Activated naive CD8-positive, alpha-beta T cell treated with anti-CD3 and anti-CD28 coated beads, Interleukin-2, amount 10 ng/mL, durations not matched to agents 7 days and 5 days (primary cell): Measurements from ENCODE around the gene CD99L2. TPM values are rescaled to one million over a fixed set of nuclear protein-coding genes. Genes with fewer than 3 reads are reported as not detected.
"Not testable (repeated sequence)": the region's sequence is repeated elsewhere in the genome, so short reads cannot be mapped to it uniquely, and the experiment has no call there.

Experiments
- ATAC-seq: fragments of 150-1000 bp; cut with Tn5 transposase; one replicate; pipeline ENCODE4 v1.10.0; 2021; ENCODE audit warnings: low read depth, moderate library complexity
- POLR2A ChIA-PET: fragments of 350-600 bp; sonication (Branson Sonifier 250); formaldehyde crosslinking; loops from one replicate; lab custom pipeline; 2021; ENCODE audit warnings: antibody characterized with exemption; lab: Charles Lee
- DNase-seq: peaks from one replicate; pipeline ENCODE4 v3.0.0; 2021
- H3K27ac Mint-ChIP-seq: one replicate; pipeline ENCODE4 v1.8.0; 2022; ENCODE audit warnings: mild to moderate bottlenecking, mixed read lengths
- H3K27me3 Mint-ChIP-seq: one replicate; pipeline ENCODE4 v1.8.0; 2022; ENCODE audit warnings: mild to moderate bottlenecking, moderate library complexity, mixed read lengths
- H3K36me3 Mint-ChIP-seq: one replicate; pipeline ENCODE4 v1.8.0; 2021; ENCODE audit warnings: mild to moderate bottlenecking, mixed read lengths
- H3K4me1 Mint-ChIP-seq: one replicate; pipeline ENCODE4 v1.8.0; 2021; ENCODE audit warnings: mixed read lengths
- H3K4me3 Mint-ChIP-seq: one replicate; pipeline ENCODE4 v1.8.0; 2022; ENCODE audit warnings: mild to moderate bottlenecking, moderate library complexity, mixed read lengths
- H3K9me3 Mint-ChIP-seq: one replicate; pipeline ENCODE4 v1.8.0; 2021; ENCODE audit warnings: mixed read lengths
- total RNA-seq, 2 experiments: library from RNA; stranded (reverse); gene quantifications; one replicate each; pipeline ENCODE4 v1.2.3, GENCODE V29; 2021

Gene CD99L2
- total RNA-seq, 2 experiments from 2014 or later: 18.5 to 19.6 TPM

DNA sequence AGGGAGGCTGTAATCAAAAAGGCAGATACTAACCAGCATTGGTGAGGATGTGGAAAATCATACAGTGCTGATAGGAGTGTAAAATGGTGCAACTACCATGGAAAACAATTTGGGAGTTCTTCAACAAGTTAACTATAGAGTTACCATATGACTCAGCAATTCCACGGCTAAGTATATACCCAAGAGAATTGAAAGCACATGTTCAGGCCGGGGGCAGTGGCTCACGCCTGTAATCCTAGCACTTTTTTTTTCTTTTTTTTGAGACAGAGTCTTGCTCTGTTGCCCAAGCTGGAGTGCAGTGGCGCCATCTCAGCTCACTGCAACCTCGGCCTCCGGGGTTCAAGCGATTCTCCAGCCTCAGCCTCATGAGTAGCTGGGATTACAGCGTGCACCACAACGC lies 15.0 kb upstream of the CD99L2 start:
- H3K4me3 Mint-ChIP-seq: no peak overlapping the region
- POLR2A ChIA-PET: no interaction called here

DNA sequence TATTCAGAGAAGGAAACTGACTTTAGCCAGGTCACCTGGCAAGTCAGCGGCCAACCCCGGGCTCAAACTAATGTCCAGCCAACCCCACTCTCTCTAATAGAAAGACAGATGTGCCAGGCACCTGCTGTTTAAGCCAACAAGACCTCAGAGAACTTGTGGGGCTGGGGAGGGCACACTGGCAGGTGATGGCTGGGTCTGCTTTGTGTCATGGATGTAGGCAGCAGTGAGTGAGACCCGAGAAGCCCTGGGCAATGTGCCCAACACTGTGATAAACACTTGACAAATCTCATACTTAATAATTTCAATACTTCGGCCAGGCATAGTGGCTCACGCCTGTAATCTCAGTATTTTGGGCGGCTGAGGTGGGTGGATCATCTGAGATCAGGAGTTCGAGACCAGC lies 9.0 kb upstream of the CD99L2 start:
- ATAC-seq: no peak
- no peak overlapping the region for H3K27ac Mint-ChIP-seq
- POLR2A ChIA-PET: no interaction called here
- no peaks in the 10 kb centered on the region for H3K9me3 Mint-ChIP-seq
- no peaks in the 10 kb centered on the region for H3K36me3 Mint-ChIP-seq
- H3K27me3 Mint-ChIP-seq: peaks cover 8% of the 10 kb centered on the region
- no peak overlapping the region for H3K4me3 Mint-ChIP-seq
- DNase-seq: no peak
- H3K4me1 Mint-ChIP-seq: no peaks in the 10 kb centered on the region

More for the DNA sequence above, 15.0 kb upstream of the CD99L2 start:
- Mint-ChIP-seq H3K36me3 (no peaks in the 10 kb centered on the region), H3K4me1 (no peaks in the 10 kb centered on the region), H3K27ac (no peak overlapping the region), H3K27me3 (no peaks in the 10 kb centered on the region), H3K9me3 (no peaks in the 10 kb centered on the region)
- DNase-seq: no peak
- no peak for ATAC-seq

DNA sequence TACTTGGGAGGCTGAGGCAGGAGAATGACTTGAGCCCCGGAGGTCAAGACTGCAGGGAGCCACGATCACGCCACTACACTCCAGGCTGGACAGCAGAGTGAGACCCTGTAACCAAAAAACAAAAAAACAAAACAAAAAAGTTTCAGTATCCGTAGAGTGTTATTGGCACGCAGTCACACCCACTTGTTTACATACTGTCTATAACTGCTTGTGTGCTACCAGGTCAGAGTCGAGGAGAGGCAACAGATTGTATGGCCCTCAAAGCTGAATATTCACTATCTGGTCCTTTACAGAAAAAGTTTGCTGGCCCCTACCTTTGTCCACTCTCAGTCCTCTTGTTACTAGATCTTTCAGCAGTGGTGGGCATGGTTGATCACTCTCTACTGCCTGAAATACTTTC lies 8.2 kb upstream of the CD99L2 start:
- Mint-ChIP-seq H3K27me3 (peaks cover 8% of the 10 kb centered on the region), H3K4me3 (no peak overlapping the region), H3K27ac (no peak overlapping the region), H3K36me3 (no peaks in the 10 kb centered on the region), H3K9me3 (no peaks in the 10 kb centered on the region), H3K4me1 (no peaks in the 10 kb centered on the region)
- POLR2A ChIA-PET: no interaction called here
- DNase-seq (no peak), ATAC-seq (no peak)

DNA sequence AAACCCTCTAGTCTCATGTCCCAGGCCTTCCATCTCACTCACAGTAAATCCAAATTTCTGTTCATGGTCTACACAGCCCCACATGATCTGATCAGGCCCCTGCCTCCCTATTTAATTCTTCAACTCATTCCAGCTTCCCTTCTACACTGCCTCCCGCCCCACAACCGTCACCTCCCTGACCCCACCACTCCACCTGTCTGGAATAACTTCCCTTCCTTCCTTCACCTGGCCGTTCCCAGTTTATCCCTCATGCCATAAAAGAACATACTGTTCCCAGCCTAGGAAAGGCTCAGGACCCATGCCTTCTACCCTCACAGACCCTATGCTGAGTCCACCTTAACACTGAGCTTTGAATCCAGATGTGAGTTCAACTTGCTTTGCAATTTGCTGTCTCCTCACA lies 6.8 kb upstream of the CD99L2 start:
- Mint-ChIP-seq H3K4me3 (no peak overlapping the region), H3K9me3 (no peaks in the 10 kb centered on the region), H3K36me3 (no peaks in the 10 kb centered on the region), H3K4me1 (no peaks in the 10 kb centered on the region), H3K27me3 (peaks cover 8% of the 10 kb centered on the region), H3K27ac (no peak overlapping the region)
- DNase-seq (no peak), ATAC-seq (no peak)
- POLR2A ChIA-PET: no interaction called here

DNA sequence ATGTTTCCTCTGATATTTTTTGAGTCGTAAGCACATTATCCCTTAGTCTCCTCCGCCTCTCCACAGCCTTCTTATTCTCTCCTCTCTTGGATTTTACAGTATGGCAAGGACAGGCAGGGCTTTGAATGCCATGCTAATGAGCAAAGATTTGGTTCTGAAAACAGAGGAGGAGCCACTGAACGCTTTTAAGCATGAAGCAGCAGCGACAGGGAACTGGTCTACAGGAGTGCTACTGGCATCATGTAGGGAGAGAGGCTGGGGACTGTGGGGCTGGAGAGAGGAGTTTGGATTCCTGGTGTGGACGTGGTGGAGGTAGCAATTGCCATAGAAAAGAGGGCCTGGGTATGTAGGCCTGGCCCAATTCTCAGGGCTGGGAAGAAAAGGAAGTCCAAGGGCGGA lies 4.6 kb upstream of the CD99L2 start:
- H3K36me3 Mint-ChIP-seq: no peaks in the 10 kb centered on the region
- no peak for DNase-seq
- no peaks in the 10 kb centered on the region for H3K9me3 Mint-ChIP-seq
- H3K27me3 Mint-ChIP-seq: peaks cover 8% of the 10 kb centered on the region
- peaks cover 3% of the 10 kb centered on the region for H3K4me1 Mint-ChIP-seq
- no peak overlapping the region for H3K4me3 Mint-ChIP-seq
- POLR2A ChIA-PET: no interaction called here
- ATAC-seq: no peak
- no peak overlapping the region for H3K27ac Mint-ChIP-seq

DNA sequence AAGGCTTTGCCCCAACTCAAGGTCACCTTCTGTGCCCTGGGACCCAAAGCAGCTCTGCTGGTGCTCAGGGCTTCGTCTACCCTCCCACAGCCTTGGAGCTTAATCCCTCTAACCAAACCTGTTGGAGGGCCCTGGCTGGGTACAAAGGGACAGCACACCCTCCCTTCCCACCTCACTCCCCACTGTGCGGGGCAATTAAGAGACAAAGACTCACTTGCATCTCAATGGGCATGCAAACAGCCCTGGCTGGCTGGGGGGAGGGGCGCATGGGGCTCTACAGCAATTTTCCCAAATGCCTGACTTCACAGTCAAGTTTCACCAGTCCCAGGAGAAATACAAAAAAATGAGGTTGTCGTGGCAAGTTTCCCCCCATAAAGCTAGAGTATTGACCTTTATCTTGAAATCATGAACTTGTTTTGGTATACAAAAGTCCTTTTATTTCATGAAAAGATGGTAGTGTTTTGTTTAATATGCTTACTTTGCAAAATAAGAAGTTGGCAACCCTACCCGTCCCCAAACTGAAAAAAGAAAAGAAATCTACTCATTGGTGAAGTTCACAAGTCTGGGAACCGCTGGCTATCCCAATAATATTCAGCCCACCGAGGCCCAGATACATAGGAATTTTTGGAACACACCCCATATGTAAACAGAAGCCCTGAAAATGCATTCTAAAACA lies 4.1 kb upstream of the CD99L2 start:
- no peak overlapping the region for H3K27ac Mint-ChIP-seq
- DNase-seq (no peak), ATAC-seq (no peak)
- no peaks in the 10 kb centered on the region for H3K36me3 Mint-ChIP-seq
- H3K4me3 Mint-ChIP-seq: no peak overlapping the region
- H3K4me1 Mint-ChIP-seq: peaks cover 3% of the 10 kb centered on the region
- no peaks in the 10 kb centered on the region for H3K9me3 Mint-ChIP-seq
- POLR2A ChIA-PET: no interaction called here
- H3K27me3 Mint-ChIP-seq: peaks cover 8% of the 10 kb centered on the region

DNA sequence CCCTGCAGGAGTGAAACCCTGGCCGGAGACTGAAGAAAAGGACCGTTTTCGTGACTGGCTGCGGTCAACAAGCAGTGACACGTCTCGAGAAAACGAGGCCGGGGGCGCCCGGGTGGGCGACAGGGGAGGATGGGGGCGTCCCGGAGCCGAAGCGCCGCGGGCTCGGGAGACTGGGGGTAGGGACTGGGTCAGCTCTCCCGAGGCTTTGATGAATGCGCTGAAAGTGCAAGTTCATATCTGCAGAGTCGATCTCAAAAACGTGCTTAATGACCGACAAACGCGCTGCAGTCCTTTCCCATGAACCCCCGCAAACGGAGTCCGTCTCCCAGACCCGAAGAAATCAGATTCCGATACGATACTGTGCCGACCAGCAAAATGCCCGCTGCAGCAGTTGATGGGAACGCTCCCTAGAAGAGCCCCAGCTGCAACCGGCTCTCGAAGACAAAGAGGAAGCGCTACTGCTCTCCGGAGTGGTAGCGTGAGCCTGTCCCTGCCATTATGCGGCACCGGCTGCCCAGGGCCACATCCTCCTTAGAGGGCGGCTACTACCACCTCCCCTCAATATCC lies 806 bp upstream of the CD99L2 start:
- peak; percentile 52 for DNase-seq
- Mint-ChIP-seq H3K4me3 (peak overlapping the region; percentile 91), H3K27me3 (peaks cover 2% of the 10 kb centered on the region), H3K27ac (peak overlapping the region; percentile 84), H3K4me1 (peaks cover 8% of the 10 kb centered on the region), H3K36me3 (no peaks in the 10 kb centered on the region), H3K9me3 (no peaks in the 10 kb centered on the region)
- POLR2A ChIA-PET: interaction anchor here (1.4 to 1.8 kb wide), 2 partner anchors 19 to 83 kb away, joined by 3 to 4 read pairs; no protein-coding TSS in a partner anchor
- ATAC-seq: peak; percentile 37

DNA sequence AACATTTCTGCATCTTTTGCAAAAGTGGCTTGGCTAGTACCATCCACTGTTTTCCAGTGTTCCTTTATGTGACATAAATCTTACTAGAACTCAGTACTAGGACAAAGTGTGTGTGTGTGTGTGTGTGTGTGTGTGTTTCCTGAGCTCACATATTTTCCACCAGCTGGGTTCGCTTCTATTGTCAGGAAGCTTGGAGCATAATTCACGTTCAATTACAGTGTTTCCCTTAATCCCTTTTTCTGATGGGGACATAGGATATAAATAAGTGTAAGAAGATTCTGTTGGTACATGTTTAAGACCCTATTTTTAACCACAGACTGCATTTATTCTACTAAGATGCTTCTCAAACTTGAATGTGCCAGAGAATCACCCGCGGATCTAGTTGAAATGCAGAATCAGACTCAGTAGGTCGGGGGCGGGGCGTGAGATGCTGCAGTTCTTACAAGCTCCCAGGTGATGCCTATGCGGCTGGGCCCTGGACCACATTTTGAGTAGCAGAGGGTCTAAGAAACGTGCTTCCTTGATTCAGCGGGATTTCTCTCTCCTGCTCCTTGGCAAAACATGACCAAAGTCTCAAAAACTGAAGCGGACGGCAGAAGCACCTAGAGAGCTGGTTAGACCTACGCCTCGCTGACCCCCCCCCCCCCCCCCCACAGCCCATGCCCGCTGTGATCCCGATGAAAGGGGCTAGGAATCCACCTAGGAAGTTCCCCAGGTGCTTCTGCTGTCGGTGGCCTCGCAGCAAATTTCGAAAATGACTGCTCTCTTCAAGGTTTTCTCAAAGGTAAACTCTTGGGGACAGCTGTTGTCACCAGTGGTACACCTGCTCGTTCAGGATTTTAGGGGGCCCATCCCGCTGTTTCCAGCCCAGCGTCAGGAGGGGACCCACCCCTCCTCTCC lies 797 bp downstream of the CD99L2 start:
- Mint-ChIP-seq H3K27me3 (no peaks in the 10 kb centered on the region), H3K4me1 (peaks cover 8% of the 10 kb centered on the region), H3K27ac (peak overlapping the region; percentile 78), H3K9me3 (no peaks in the 10 kb centered on the region), H3K4me3 (peak overlapping the region; percentile 83), H3K36me3 (no peaks in the 10 kb centered on the region)
- ATAC-seq (peak; percentile 3), DNase-seq (peak; percentile 46)
- POLR2A ChIA-PET: interaction anchor here (0.7 to 1.3 kb wide), 3 partner anchors 17 to 1982 kb away, joined by 3 to 6 read pairs (median 5); partner anchors contain the start of gene HMGB3

DNA sequence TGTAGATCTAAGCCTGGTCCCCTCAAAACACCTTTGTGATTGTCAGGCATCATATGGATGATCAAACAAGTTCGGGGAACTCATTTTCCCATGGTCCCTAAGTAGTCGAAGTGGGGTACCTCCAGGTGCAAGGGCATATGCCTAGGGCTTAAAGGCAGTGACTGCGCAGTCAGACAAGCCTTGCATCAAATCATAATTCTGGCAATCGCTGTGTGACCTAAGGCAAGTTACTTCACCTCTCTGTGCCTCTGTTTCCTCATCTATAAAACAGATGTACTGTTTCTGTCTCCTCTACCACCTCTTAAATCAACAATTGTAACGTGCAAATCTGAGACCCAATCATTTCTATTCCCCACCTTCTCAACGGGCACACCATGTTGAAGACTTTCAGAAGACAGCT lies 1.8 kb downstream of the CD99L2 start:
- POLR2A ChIA-PET: no interaction called here
- Mint-ChIP-seq H3K36me3 (no peaks in the 10 kb centered on the region), H3K4me3 (no peak overlapping the region), H3K27me3 (no peaks in the 10 kb centered on the region), H3K9me3 (no peaks in the 10 kb centered on the region), H3K27ac (no peak overlapping the region), H3K4me1 (peaks cover 9% of the 10 kb centered on the region)
- ATAC-seq (no peak), DNase-seq (no peak)

DNA sequence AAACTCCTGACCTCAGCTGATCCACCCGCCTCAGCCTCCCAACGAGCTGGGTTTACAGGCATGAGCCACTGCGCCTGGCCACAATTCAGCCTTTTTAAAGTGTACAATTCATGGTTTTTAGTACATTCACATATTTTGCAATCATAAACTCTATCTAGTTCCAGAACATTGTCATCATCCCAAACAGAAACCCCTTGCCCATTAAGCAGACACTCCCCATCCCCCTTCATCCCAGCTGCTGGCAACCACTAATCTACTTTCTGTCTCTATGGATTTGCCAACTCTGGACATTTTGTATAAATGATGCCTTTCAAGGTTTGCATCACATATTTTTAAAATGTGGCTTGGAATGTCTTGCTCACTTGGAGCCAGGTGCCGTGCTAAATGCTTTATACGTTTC lies 4.5 kb downstream of the CD99L2 start:
- Mint-ChIP-seq H3K27me3 (no peaks in the 10 kb centered on the region), H3K9me3 (no peaks in the 10 kb centered on the region), H3K36me3 (no peaks in the 10 kb centered on the region), H3K4me3 (no peak overlapping the region), H3K4me1 (peaks cover 6% of the 10 kb centered on the region), H3K27ac (no peak overlapping the region)
- no peak for ATAC-seq
- no peak for DNase-seq
- POLR2A ChIA-PET: interaction anchor here (1.0 kb wide), 1 partner anchor 14 kb away, joined by 3 read pairs; no protein-coding TSS in a partner anchor

DNA sequence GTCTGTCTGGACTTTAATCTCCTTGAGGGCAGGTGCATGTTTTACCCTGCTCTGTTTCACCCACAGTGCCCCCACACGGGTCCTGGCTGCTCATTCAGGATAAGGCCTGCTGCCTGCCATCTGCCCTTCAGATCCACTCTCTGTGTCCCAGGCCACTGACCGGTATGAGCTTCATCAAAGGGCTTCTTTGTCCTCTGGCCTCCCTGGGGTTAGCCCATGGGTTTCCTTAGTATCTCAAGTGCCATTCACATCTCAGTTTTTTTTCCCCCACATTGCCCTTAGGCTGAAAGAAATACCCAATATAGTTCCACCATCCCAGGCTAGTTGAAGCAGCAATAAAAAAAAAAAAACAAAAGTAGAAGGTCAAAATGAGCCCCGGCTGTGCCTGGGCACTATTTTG lies 9.3 kb downstream of the CD99L2 start:
- H3K27me3 Mint-ChIP-seq: no peaks in the 10 kb centered on the region
- peaks cover 1% of the 10 kb centered on the region for H3K4me1 Mint-ChIP-seq
- H3K4me3 Mint-ChIP-seq: no peak overlapping the region
- H3K9me3 Mint-ChIP-seq: no peaks in the 10 kb centered on the region
- ATAC-seq (no peak), DNase-seq (no peak)
- H3K36me3 Mint-ChIP-seq: peaks cover 2% of the 10 kb centered on the region
- no peak overlapping the region for H3K27ac Mint-ChIP-seq
- POLR2A ChIA-PET: no interaction called here

DNA sequence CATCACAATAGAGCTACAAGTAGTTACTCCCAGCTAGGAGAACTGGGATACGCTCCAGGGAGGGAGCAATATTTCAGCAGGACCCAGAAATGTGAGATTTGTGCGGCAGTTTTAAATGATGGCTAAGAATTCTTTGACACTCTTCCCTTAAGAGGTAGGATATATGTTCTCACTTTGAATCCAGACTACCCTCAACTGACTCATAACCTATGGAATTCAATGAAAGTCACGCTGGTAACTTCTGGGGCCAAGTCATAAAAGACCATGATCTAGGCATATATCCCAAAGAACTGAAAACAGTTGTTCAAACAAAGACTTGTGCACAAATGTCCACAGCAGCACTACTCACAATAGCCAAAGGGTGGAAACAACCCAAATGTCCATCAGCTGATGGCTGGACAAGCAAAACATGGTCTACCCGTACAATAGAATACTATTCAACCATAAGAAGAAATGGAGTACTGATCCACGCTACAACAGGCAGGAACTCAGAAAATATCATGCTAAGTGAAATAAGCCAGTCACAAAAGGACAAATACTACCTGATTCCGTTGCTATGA lies 10.5 kb downstream of the CD99L2 start:
- H3K27me3 Mint-ChIP-seq: no peaks in the 10 kb centered on the region
- H3K36me3 Mint-ChIP-seq: peaks cover 2% of the 10 kb centered on the region
- POLR2A ChIA-PET: no interaction called here
- DNase-seq (no peak), ATAC-seq (no peak)
- H3K4me3 Mint-ChIP-seq: no peak overlapping the region
- no peak overlapping the region for H3K27ac Mint-ChIP-seq
- H3K9me3 Mint-ChIP-seq: no peaks in the 10 kb centered on the region
- H3K4me1 Mint-ChIP-seq: peaks cover 4% of the 10 kb centered on the region

DNA sequence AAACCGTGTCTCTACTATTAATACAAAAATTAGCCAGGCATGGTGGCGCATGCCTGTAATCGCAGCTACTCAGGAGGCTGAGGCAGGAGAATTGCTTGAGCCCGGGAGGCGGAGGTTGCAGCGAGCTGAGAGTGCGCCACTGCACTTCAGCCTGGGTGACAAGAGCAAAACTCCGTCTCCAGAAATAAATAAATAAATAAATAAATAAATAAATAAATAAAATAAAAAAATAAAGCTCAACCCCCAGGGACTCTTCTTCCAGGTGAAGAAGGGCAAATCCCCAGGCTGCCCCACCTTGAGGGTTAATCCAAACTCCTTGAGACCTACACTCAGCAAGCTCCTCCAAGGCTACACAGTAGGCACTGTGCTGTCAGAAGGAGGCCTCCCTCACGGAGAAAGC lies 11.2 kb downstream of the CD99L2 start:
- H3K9me3 Mint-ChIP-seq, H3K4me3 Mint-ChIP-seq, POLR2A ChIA-PET, H3K27me3 Mint-ChIP-seq, DNase-seq, H3K27ac Mint-ChIP-seq, ATAC-seq, H3K4me1 Mint-ChIP-seq, H3K36me3 Mint-ChIP-seq: not testable (repeated sequence)
